ENCODE measurements around the gene CSTPP1.

DNA sequence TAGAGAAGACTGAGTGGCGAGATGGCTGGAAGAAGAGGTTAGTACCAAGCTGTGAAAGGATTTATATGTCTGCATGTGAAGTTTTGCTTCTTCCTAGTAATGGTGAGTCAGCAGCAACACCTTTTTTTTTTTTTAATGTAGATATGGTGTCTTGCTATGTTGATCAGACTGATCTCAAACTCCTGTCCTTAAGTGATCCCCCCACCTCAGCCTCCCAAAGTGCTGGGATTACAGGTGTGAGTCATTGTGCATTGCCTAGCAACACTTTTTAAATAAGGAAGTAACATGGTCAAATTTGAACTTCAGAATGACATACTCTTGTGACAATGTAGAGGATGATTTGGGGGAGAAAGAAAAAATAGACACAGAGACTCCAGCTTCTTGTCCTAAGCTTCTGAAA is 6.5 kb upstream of the CSTPP1 start:
- no peak for TF ChIP-seq POLR2A (IDR thresholded peaks at IDR 0.05)
- TF ChIP-seq, protein P1, sequence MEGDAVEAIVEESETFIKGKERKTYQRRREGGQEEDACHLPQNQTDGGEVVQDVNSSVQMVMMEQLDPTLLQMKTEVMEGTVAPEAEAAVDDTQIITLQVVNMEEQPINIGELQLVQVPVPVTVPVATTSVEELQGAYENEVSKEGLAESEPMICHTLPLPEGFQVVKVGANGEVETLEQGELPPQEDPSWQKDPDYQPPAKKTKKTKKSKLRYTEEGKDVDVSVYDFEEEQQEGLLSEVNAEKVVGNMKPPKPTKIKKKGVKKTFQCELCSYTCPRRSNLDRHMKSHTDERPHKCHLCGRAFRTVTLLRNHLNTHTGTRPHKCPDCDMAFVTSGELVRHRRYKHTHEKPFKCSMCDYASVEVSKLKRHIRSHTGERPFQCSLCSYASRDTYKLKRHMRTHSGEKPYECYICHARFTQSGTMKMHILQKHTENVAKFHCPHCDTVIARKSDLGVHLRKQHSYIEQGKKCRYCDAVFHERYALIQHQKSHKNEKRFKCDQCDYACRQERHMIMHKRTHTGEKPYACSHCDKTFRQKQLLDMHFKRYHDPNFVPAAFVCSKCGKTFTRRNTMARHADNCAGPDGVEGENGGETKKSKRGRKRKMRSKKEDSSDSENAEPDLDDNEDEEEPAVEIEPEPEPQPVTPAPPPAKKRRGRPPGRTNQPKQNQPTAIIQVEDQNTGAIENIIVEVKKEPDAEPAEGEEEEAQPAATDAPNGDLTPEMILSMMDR (IDR thresholded peaks at IDR 0.05): no peak
- TF ChIP-seq EP300 (IDR thresholded peaks at IDR 0.05): no peak

Data from tibial nerve (tissue), 4 donors.